GM06990 (cell line): ENCODE measurements around the gene HSPG2.
"Not testable (repeated sequence)": the region's sequence is repeated elsewhere in the genome, so short reads cannot be mapped to it uniquely, and the experiment has no call there.

Experiments
- DNase-seq: peaks from one replicate; pipeline ENCODE4 v3.0.0-alpha.2; 2011; ENCODE audit not compliant: insufficient read length; ENCODE audit errors: extremely low read depth
- H3K27me3 ChIP-seq: replicated peaks from 2 replicates; pipeline ENCODE4 v1.6.0; 2011; ENCODE audit warnings: low read length; ENCODE audit not compliant: control insufficient read depth, insufficient read depth
- H3K36me3 ChIP-seq: 2 replicates; pipeline ENCODE4 v1.5.1; 2011; ENCODE audit warnings: low read length; ENCODE audit not compliant: control insufficient read depth, insufficient read depth
- H3K4me3 ChIP-seq: replicated peaks from 2 replicates; pipeline ENCODE4 v1.5.1; 2011; ENCODE audit warnings: low read depth, mild to moderate bottlenecking, control low read depth, low read length
- CTCF ChIP-seq: IDR thresholded peaks from 2 replicates; pipeline ENCODE4 v1.5.1; 2011; ENCODE audit warnings: low read length, control low read depth, mild to moderate bottlenecking, inconsistent platforms; ENCODE audit not compliant: insufficient read depth, poor library complexity, severe bottlenecking

HSPG2 gene

GRCh38 chr1:21781815-21782348, 155.2 kb downstream of the HSPG2 start:
- no peak for DNase-seq
- no peaks in the 10 kb centered on the region for H3K36me3 ChIP-seq
- peak overlapping the region; percentile 94 for H3K4me3 ChIP-seq
- no peaks in the 10 kb centered on the region for H3K27me3 ChIP-seq
- TF ChIP-seq CTCF, result no peak

GRCh38 chr1:21779613-21780521, 157.2 kb downstream of the HSPG2 start:
- H3K36me3 ChIP-seq, result no peaks in the 10 kb centered on the region
- TF ChIP-seq CTCF, result no peak
- peak overlapping the region; percentile 94 for H3K4me3 ChIP-seq
- peak; percentile 74 for DNase-seq
- H3K27me3 ChIP-seq, result no peaks in the 10 kb centered on the region

GRCh38 chr1:21778405-21778727, 158.7 kb downstream of the HSPG2 start:
- H3K36me3 ChIP-seq, result no peaks in the 10 kb centered on the region
- no peak for DNase-seq
- H3K4me3 ChIP-seq, result no peak overlapping the region; the same call in 1 of the 2 replicates

GRCh38 chr1:21776925-21777324, 160.2 kb downstream of the HSPG2 start:
- not testable (repeated sequence) for H3K36me3 ChIP-seq, DNase-seq, H3K27me3 ChIP-seq, H3K4me3 ChIP-seq

More at GRCh38 chr1:21778405-21778727, 158.7 kb downstream of the HSPG2 start:
- no peaks in the 10 kb centered on the region for H3K27me3 ChIP-seq
- TF ChIP-seq CTCF, result no peak

- TF ChIP-seq CTCF, result no peak
- Histone ChIP-seq H3K36me3 (no peaks in the 10 kb centered on the region; the same call in 1 of the 2 replicates), H3K4me3 (no peak overlapping the region), H3K27me3 (no peaks in the 10 kb centered on the region)
- no peak for DNase-seq
These were observed 161.0 kb downstream of the HSPG2 start for GRCh38 chr1:21775985-21776562.

GRCh38 chr1:21775550-21775914, 161.6 kb downstream of the HSPG2 start:
- Histone ChIP-seq H3K36me3 (no peaks in the 10 kb centered on the region; the same call in 1 of the 2 replicates), H3K27me3 (no peaks in the 10 kb centered on the region), H3K4me3 (no peak overlapping the region)
- TF ChIP-seq CTCF, result no peak
- DNase-seq, result no peak
